Middle frontal gyrus (tissue), 1 donor: ENCODE data around the gene MKLN1.
"Not testable (repeated sequence)": the region's sequence is repeated elsewhere in the genome, so short reads cannot be mapped to it uniquely, and the experiment has no call there.

Experiments
- DNase-seq: peaks from one replicate; pipeline ENCODE4 v3.0.0-alpha.2; 2015; ENCODE audit warnings: low spot score; ENCODE audit errors: extremely low spot score

Gene MKLN1

GRCh38 chr7:131327626-131328376 lies at the start of gene MKLN1:
Gene MKLN1 (plus strand): TSS chr7:131327876. CDS start chr7:131327900, 24 bp downstream.
- peak; percentile 79 for DNase-seq

- no peak for DNase-seq
Observed at GRCh38 chr7:131279044-131279443, 48.6 kb upstream of the MKLN1 start.

GRCh38 chr7:131281266-131282048 lies 46.2 kb upstream of the MKLN1 start:
- DNase-seq, result no peak

- DNase-seq, result no peak
Observed at GRCh38 chr7:131284702-131285419, 42.8 kb upstream of the MKLN1 start.

GRCh38 chr7:131285556-131285955 lies 42.1 kb upstream of the MKLN1 start:
- DNase-seq, result no peak

GRCh38 chr7:131288450-131288849 lies 39.2 kb upstream of the MKLN1 start:
- DNase-seq, result no peak

- DNase-seq, result no peak
Observed at GRCh38 chr7:131289051-131289450, 38.6 kb upstream of the MKLN1 start.

GRCh38 chr7:131292141-131292905 lies 35.4 kb upstream of the MKLN1 start:
- no peak for DNase-seq

GRCh38 chr7:131293018-131293417 lies 34.7 kb upstream of the MKLN1 start:
- no peak for DNase-seq

GRCh38 chr7:131294553-131294952 lies 33.1 kb upstream of the MKLN1 start:
- no peak for DNase-seq

- DNase-seq, result no peak
Observed at GRCh38 chr7:131298608-131298992, 29.1 kb upstream of the MKLN1 start.

- DNase-seq, result no peak
Observed at GRCh38 chr7:131299074-131299473, 28.6 kb upstream of the MKLN1 start.

GRCh38 chr7:131300078-131300477 lies 27.6 kb upstream of the MKLN1 start:
- DNase-seq, result no peak

GRCh38 chr7:131300572-131301466 lies 26.9 kb upstream of the MKLN1 start:
- no peak for DNase-seq

GRCh38 chr7:131302446-131302845 lies 25.2 kb upstream of the MKLN1 start:
- no peak for DNase-seq

- no peak for DNase-seq
Observed at GRCh38 chr7:131302876-131303707, 24.6 kb upstream of the MKLN1 start.

- DNase-seq, result no peak
Observed at GRCh38 chr7:131305152-131305551, 22.5 kb upstream of the MKLN1 start.

GRCh38 chr7:131306041-131306440 lies 21.6 kb upstream of the MKLN1 start:
- DNase-seq, result not testable (repeated sequence)

GRCh38 chr7:131306777-131307176 lies 20.9 kb upstream of the MKLN1 start:
- no peak for DNase-seq
